Daoy (cell line): Measurements from ENCODE around the gene PRDM16. TPM values are rescaled to one million over a fixed set of nuclear protein-coding genes. Genes with fewer than 3 reads are reported as not detected.

Experiments
- total RNA-seq: library from RNA; depleted of rRNA; stranded (reverse); fragments of >200 nt; shearing (Covaris generic); gene quantifications from 2 replicates; pipeline ENCODE4 v1.2.3, GENCODE V29; 2014; rRNA removed

Gene PRDM16
- total RNA-seq, 1 experiment from 2014 or later, result 0.91 TPM

Other genes with a start within 250 kb of the PRDM16 start
- gene ACTRT2, start 47.7 kb upstream of the PRDM16 start, total RNA-seq, result not detected in 2 replicates